ENCODE data around the gene ZNF134. TPM values are rescaled to one million over a fixed set of nuclear protein-coding genes. Genes with fewer than 3 reads are reported as not detected.
A peak's percentile ranks its signal among the peaks of the same experiment; 100 is the strongest.

ZNF134 gene
- total RNA-seq, 2 donors from 2014 or later = 30.8 to 37.5 TPM

- 92% methylated on average over 3 of the region's 3 CpGs; no CpG with 5 or more reads in 1 of the 2 experiments for WGBS, 2 experiments (ENCODE audit: insufficient coverage in 1 of 2, insufficient read length in 1 of 2)
- Histone ChIP-seq H3K27me3 (ENCODE audit: control insufficient read depth, insufficient read depth, low read length, poor library complexity, severe bottlenecking) (no peaks in the 10 kb centered on the region), H3K36me3 (ENCODE audit: control insufficient read depth, insufficient read depth, low read length) (peaks cover 67% of the 10 kb centered on the region), H3K27ac (ENCODE audit: low read depth, low read length) (no peak overlapping the region), H3K9ac (ENCODE audit: extremely low read depth, low read length, poor library complexity, severe bottlenecking) (no peak overlapping the region), H3K9me3 (ENCODE audit: control insufficient read depth, low read length) (peaks cover 100% of the 10 kb centered on the region), H3K4me3 (ENCODE audit: low read length) (peak overlapping the region; percentile 66), H3K4me1 (ENCODE audit: control insufficient read depth, insufficient read depth, low read length) (no peaks in the 10 kb centered on the region)
- peaks cover 2% of the 10 kb centered on the region for H3K27me3 Mint-ChIP-seq (ENCODE audit: insufficient read depth)
- no peak overlapping the region for H3K27ac Mint-ChIP-seq
- no peak overlapping the region for H3K4me3 Mint-ChIP-seq
- peaks cover 100% of the 10 kb centered on the region for H3K9me3 Mint-ChIP-seq
- peaks cover 75% of the 10 kb centered on the region for H3K36me3 Mint-ChIP-seq (ENCODE audit: low read depth)
- DNase-seq = no peak
- TF ChIP-seq CTCF (conservative IDR thresholded peaks at IDR 0.05) = no peak
- H3K4me1 Mint-ChIP-seq = no peaks in the 10 kb centered on the region
Measured at GRCh38 chr19:57572415-57572947, 41.6 kb upstream of the ZNF134 start.

GRCh38 chr19:57576661-57577060 lies 37.4 kb upstream of the ZNF134 start:
- H3K27ac ChIP-seq (ENCODE audit: low read depth, low read length) = no peak overlapping the region
- no peak overlapping the region for H3K27ac Mint-ChIP-seq
- DNase-seq = no peak
- peak overlapping the region; percentile 94 for H3K4me3 ChIP-seq (ENCODE audit: low read length)
- no peak for TF ChIP-seq CTCF (conservative IDR thresholded peaks at IDR 0.05)
- no peaks in the 10 kb centered on the region for H3K4me1 Mint-ChIP-seq
- H3K9ac ChIP-seq (ENCODE audit: extremely low read depth, low read length, poor library complexity, severe bottlenecking) = no peak overlapping the region
- peaks cover 96% of the 10 kb centered on the region for H3K9me3 Mint-ChIP-seq
- peaks cover 65% of the 10 kb centered on the region for H3K36me3 Mint-ChIP-seq (ENCODE audit: low read depth)
- peak overlapping the region; percentile 71 for H3K4me3 Mint-ChIP-seq
- H3K9me3 ChIP-seq (ENCODE audit: control insufficient read depth, low read length) = peaks cover 72% of the 10 kb centered on the region
- peaks cover 61% of the 10 kb centered on the region for H3K36me3 ChIP-seq (ENCODE audit: control insufficient read depth, insufficient read depth, low read length)
- peaks cover 9% of the 10 kb centered on the region for H3K27me3 Mint-ChIP-seq (ENCODE audit: insufficient read depth)
- no peaks in the 10 kb centered on the region for H3K27me3 ChIP-seq (ENCODE audit: control insufficient read depth, insufficient read depth, low read length, poor library complexity, severe bottlenecking)
- H3K4me1 ChIP-seq (ENCODE audit: control insufficient read depth, insufficient read depth, low read length) = no peaks in the 10 kb centered on the region

- 0 to 1% methylated on average over 25 to 62 of the region's 62 CpGs for WGBS, 2 experiments (ENCODE audit: insufficient coverage in 1 of 2, insufficient read length in 1 of 2)
- Histone ChIP-seq H3K4me1 (ENCODE audit: control insufficient read depth, insufficient read depth, low read length) (no peaks in the 10 kb centered on the region), H3K9me3 (ENCODE audit: control insufficient read depth, low read length) (peaks cover 68% of the 10 kb centered on the region), H3K36me3 (ENCODE audit: control insufficient read depth, insufficient read depth, low read length) (peaks cover 41% of the 10 kb centered on the region), H3K9ac (ENCODE audit: extremely low read depth, low read length, poor library complexity, severe bottlenecking) (peak within 1 kb of the TSS; percentile 64), H3K4me3 (ENCODE audit: low read length) (peak within 1 kb of the TSS; percentile 94), H3K27ac (ENCODE audit: low read depth, low read length) (no peak within 1 kb of the TSS), H3K27me3 (ENCODE audit: control insufficient read depth, insufficient read depth, low read length, poor library complexity, severe bottlenecking) (no peaks in the 10 kb centered on the region)
- Mint-ChIP-seq H3K27ac (no peak within 1 kb of the TSS), H3K4me3 (peak within 1 kb of the TSS; percentile 71), H3K36me3 (ENCODE audit: low read depth) (peaks cover 49% of the 10 kb centered on the region), H3K27me3 (ENCODE audit: insufficient read depth) (peaks cover 24% of the 10 kb centered on the region), H3K9me3 (peaks cover 94% of the 10 kb centered on the region), H3K4me1 (no peaks in the 10 kb centered on the region)
- peak; percentile 99 for DNase-seq
- no peak for TF ChIP-seq CTCF (conservative IDR thresholded peaks at IDR 0.05)
Measured at GRCh38 chr19:57578487-57579205, 35.4 kb upstream of the ZNF134 start, which contains the start of gene ZNF416. Gene ZNF416, minus strand, starts transcription at chr19:57578911. Its CDS starts 207 bp downstream, at chr19:57578704.
